ENCODE results near the gene SLX4.

SLX4 gene

DNA sequence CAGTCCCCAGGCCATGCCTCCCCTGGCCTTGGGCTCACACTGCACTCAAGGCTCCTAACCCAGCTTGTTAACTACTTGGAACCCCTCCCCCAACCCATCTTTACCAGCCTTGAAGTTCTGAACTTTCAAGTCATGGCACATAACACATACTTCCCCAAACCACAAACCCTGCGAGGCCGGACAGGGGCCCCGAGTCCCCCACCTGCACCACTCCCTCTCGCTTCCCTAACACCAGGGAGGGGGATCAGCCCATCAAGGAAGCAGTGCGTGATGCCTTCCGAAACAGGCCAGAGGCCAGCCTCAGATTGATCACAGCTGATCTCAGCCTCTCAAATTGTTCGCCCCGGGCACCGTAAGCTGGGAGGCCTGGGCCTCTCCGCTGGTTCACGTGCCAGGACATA lies 31.2 kb downstream of the SLX4 start:
- no peak for DNase-seq (ENCODE audit: low read depth in 3 of 3)

- no peak for DNase-seq (ENCODE audit: low read depth in 3 of 3)
Measured at GRCh38 chr16:3579776-3580175, 31.6 kb downstream of the SLX4 start.

GRCh38 chr16:3578610-3579551 lies 32.5 kb downstream of the SLX4 start:
- DNase-seq (ENCODE audit: low read depth in 3 of 3), result peak; percentile 27 to 53 (median 44)

DNA sequence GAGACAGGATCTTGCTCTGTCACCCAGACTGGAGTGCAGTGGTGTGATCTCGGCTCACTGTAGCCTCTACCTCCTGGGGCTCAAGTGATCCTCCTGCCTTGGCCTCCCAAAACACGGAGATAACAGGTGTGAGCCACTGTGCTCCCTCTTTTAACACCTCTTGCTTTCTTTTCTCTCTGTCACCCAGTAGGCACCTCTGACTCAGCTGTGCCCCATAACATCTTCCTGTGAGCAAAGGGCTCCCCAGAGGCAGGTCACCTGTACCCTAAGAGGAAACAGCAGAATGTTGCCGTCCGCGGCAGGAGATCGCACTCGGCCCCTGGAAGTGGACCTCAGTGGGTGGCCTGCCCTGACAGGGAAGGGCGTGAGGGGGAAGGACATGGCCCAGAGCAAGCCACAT lies 33.3 kb downstream of the SLX4 start:
- DNase-seq (ENCODE audit: low read depth in 3 of 3), result peak; percentile 17 to 35 (median 30)

DNA sequence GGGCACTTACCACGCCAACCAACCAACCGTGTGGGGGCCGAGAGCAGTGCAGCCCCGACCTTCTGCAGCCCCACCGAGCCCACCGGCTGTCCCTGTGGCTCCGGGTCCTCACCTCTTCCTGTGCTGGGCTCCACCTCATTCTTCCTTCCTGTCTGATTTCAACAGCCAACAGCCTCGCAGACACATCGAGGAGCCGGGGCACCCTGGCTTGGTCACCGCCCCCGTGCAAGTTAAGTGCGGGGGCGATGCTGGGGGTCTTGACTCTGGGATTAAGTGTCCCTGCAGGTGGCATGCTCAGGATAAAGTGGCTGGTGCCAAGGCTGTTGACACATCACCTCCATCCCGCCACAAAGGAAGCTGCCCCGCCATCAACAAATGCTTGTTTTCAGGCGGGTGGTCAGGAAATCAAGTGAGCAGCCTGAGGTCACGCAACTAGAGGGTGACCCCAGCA lies 34.1 kb downstream of the SLX4 start, which contains the start of gene NLRC3:
Gene NLRC3 (minus strand): TSS at position 102 of the 451 bp plus-strand sequence. CDS start 12,367 bp downstream, outside the sequence.
- peak in 1 of 3 donors; percentile 46 for DNase-seq (ENCODE audit: low read depth in 3 of 3)

DNA sequence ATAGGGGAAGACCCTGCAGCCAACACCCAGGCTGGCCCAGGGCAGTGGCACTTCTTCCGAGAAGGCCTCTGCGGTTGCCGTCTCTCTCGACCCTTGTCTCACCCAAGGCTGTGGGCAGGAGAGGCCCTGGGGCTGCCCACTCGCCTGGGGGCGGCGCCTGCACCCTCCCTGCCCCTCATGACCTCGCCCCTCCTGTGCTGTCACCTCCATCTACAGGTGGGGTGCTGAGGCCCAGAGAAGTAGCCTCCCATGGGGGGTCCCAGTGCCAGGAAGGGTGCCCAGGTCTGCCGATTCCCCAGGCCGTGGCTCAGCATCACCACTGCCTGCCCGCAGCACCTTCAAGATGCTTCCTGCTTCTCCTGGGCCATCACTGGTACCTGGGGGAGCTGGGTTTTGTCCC lies 35.2 kb downstream of the SLX4 start:
- DNase-seq (ENCODE audit: low read depth in 3 of 3), result peak in 1 of 3 donors; percentile 23

DNA sequence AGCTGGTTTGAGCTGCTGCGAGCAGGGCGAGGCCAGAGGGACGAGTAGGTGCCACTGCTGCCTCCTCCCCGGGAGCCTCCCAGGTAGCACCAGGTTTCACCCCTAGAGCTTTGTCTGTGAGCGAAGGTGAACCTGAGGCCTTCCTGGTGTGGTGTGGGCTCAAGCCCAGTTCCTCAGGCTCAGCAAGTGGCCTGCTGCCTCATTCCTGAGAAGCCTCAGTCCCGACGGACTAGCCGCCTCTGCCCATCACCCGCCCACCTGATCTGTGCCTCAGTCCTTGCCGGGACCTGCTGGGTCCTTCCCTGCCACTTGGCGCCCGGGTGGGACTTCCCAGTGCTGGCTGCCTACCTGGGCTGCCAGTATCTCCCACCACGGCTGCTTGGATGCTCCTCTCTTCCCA lies 35.9 kb downstream of the SLX4 start:
- DNase-seq (ENCODE audit: low read depth in 3 of 3), result peak in 1 of 3 donors; percentile 13

DNA sequence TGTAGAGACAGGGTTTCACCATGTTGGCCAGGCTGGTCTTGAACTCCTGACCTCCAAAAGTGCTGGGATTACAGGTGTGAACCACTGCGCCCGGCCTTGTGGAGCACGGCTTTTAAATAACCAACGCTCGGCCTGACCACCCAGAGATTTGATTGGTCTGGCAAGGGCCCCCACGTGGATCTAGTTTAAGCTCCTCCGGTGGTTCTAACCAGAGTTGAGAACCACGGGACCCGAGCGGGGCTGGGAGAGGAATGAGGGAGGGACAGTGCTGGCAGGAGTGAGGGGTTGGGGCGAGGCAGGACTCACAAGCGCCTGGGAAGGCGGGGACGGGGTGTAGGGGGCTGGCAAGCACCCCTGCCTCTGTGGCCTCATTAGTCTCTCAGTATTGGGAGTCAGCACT lies 37.2 kb downstream of the SLX4 start:
- no peak for DNase-seq (ENCODE audit: low read depth in 3 of 3)

- DNase-seq (ENCODE audit: low read depth in 3 of 3), result no peak
Measured at GRCh38 chr16:3573146-3573815, 38.1 kb downstream of the SLX4 start.

GRCh38 chr16:3570420-3571062 lies 40.9 kb downstream of the SLX4 start:
- no peak for DNase-seq (ENCODE audit: low read depth in 3 of 3)

DNA sequence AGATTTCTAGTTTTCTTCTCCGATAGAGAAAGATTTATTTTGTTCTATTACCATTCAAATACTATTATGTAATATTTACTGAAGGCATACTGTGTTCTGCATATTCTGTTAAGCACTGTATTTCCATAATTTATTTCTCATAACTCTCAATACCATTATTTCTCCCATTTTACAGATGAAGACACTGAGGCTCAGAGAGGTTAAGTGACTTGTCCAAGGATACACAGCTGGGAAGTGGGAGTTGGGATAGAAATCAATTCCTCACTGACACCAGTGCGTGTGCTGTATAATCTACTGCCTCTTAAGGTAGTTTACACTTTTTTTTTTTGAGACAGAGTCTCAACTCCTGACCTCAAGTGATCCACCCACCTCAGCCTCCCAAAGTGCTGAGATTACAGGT lies 41.6 kb downstream of the SLX4 start:
- no peak for DNase-seq (ENCODE audit: low read depth in 3 of 3)

GRCh38 chr16:3566990-3567389 lies 44.4 kb downstream of the SLX4 start:
- no peak for DNase-seq (ENCODE audit: low read depth in 3 of 3)

DNA sequence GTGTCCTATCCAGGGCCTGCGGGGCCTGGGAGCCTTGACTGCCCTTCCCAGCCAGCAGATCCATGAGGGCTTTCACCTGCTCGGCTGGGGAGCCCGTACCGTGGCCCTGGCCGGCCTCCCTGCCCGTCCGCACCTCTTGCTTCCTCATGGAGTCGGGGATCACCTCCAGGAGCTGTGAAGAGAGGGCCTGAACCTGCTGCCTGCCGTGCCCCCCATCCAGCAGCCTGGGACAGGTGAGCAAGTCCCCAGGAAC lies 46.6 kb downstream of the SLX4 start:
- no peak for DNase-seq (ENCODE audit: low read depth in 3 of 3)

DNA sequence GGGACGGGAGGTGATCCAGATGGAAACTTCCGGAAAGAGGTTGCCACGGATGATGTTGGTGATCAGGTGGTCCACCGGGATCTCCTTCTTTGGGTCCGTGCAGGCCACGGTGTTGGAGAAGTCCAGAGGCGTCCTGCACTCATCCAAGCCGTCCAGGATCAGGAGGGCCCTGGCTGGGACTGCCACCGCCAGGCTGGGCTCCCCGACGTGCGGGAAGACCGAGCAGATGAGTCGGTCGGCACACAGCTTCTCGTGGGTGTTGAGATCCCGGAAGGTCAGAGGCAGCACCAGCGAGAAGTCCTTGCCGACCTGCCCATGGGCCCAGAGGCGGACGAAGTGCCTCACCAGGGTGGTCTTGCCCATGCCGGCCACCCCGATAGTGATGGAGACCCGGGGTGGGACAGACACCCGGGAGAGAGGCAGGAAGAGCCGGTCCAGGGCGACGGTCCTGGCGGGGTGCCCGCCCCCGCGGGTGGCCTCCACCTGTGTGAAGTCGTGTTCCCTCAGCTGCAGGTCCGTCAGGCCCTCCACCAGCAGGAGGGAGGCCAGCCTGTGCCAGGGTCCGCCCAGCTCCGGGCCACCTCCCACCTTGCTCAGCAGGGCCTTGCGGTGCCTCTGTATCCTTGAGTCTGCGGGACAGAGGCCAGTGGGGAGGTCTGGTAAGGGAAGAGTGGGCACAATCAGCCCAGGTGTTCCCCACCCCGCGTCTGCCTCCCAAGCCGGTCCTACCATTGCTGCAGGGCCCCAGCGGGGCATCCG lies 47.1 kb downstream of the SLX4 start:
- DNase-seq (ENCODE audit: low read depth in 3 of 3), result no peak

DNA sequence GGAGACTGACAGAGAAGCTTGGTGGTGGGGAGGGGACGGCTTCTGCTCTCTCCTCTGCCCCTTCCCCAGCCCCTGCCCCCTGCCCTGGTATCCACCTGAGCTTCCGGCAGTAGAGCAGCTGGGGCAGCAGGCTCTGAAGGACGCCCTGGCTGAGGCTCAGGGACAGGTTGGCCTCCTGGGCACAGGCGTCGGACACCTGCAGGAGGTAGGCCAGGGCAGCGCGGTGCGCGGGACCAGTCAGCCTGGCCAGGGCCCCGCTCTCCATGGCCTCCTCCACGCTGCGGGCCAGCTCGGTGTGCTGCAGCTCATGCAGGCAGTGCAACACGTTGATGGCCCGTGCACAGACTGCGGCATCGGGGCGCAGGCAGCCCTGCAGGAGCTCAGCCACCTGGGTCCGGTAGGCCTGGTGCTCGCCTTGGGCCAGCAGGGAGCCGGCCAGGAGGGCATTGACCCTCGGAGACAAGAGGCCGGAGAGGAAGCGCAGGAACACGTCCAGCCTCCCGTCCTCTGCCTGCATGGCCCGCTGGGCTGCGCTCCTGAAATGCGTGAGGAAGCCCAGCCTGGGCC lies 48.4 kb downstream of the SLX4 start:
- no peak for DNase-seq (ENCODE audit: low read depth in 3 of 3)

DNA sequence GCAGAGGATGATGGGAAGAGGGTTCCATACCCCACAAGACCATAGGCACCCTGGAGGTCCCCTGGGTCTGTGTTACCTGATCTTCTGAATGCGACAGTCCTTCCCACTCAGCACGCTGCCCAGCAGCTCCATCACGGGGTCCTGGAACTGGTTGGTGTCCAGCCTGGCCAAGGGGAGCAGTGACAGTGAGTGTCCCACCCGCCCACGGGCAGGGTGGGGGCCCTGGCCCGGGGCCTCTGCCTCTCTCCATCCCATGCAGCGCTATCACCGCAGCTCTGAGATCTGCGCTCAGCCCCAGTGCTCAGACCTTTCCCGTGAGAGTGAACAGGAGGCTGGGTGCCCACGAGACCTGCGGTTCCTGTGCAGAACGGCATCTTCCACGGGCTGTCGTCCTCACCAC lies 49.8 kb downstream of the SLX4 start:
- no peak for DNase-seq (ENCODE audit: low read depth in 3 of 3)

DNA sequence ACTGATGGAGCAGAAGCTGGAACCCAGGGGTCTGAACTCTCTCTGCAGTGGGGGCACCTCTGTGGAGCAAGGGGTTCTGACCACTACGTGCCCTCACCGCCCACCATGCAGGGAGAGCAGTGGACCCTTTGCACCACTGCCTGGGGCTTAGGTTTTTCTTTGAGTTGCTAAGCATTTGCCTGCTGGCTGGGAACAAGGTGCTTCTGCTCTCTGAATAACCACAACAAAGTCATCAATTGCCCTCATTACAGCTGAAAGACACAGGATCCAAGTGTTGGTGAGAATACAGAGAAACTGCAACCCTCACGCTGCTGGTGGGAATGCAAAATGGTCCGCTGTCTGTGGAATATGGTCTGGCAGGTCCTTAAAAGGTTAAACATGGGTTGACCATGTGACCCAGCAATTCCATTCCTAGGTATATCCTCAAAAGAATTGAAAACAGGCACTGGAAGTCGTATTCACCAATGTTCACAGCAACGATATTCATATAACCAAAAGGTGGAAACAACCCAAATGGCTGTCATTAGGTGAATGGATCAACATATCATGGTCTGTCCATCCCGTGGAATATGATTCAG lies 57.0 kb downstream of the SLX4 start:
- DNase-seq (ENCODE audit: low read depth in 3 of 3), result no peak

GRCh38 chr16:3553138-3553923 lies 58.1 kb downstream of the SLX4 start:
- no peak for DNase-seq (ENCODE audit: low read depth in 3 of 3)

DNA sequence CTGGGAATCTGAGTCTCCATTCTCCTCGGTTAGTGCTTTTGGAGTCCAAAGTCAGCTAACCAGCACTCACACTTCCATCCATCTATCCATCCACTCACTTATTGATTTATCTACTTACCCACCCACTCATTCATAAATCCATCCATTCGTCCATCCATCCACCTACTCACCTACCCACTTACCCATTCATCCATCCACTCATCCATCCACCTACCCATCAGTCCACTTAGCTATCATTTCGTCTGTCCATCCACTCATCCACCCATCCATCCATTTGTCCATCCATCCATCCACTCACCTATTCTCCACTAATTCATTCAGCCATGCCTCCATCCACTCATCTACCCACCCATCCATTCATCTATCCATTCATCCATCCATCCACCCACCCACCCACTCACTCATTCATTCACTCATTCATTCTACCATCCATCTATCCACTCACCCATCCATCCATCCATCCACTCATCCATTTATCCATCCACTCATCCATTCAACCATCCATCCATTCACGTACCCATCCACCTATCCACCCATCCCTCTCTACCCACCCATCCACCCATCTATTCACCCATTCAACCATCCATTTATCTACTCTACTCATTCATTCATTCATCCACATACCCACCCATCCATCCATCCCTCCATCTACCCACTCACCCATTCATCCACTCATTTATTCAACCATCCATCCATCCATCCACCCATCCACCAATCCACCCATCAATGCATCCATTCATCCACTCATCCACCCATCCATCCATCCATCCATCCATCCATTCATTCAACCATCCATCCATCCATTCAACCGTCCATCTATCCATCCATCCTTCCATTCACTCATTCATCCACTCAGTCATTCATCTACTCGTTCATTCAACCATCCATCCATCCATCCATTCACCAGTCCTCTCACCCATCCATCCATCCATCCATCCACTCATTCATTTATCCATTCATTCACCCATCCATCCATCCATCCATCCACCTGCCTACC lies 60.3 kb downstream of the SLX4 start:
- DNase-seq (ENCODE audit: low read depth in 3 of 3), result no peak
